SIG-M5 (cell line): ENCODE results near the gene MARCHF3.
"Not testable (repeated sequence)": the region's sequence is repeated elsewhere in the genome, so short reads cannot be mapped to it uniquely, and the experiment has no call there.

Experiments used
- DNase-seq: peaks from one replicate; lab custom pipeline; 2025; lab: John Stamatoyannopoulos, UW

MARCHF3 gene

DNA sequence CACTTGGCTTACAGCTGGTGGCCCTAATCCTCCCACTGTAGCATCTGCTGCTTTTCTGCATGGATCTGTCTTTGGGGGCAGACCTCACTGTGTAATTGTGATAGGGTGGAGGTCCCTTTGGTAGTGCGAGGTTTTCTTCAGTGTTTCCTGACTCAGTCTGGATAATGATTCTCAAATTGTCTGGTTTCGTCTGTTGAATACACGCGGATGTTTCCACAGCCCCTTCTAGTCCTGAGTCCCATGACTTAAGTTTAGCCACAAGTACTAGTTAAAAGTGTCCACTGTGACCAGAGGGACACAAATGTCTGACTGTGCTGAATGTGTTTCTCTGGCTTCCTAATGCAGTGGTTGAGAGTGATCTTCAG, 182.9 kb downstream of the MARCHF3 start:
- DNase-seq = no peak

DNA sequence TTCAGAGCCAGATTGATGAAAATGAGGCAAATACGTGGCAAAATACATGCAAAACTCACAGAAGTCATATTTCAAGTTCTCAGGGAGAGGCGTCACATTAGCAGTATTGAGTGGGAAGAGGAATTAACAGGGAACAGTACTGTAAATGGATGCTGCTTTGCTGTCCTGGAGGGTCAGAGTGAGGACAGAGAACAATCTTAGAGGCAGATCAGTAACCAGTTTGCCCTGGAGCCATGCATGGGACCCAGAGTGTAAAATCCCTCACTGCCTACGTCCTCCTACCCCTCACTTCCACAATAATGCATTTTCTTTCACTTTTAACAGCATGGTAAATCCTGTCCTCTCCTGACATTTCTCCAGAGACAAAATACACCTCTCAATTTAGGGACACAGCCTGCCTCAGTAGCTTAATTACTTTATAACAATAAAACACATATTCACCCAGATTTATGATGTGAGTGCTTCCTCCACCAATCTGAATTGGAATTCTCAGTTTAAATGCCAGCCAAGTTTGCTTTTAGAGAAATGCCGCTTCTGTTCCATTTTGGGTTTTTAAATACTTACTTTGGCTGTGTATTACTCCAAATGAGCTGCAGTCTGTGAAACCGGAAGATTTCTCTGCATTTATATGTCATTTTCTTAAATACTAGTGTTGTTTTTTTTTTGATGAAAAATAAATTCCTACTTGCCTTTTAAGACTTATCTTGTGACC, 183.5 kb downstream of the MARCHF3 start:
- DNase-seq = no peak

DNA sequence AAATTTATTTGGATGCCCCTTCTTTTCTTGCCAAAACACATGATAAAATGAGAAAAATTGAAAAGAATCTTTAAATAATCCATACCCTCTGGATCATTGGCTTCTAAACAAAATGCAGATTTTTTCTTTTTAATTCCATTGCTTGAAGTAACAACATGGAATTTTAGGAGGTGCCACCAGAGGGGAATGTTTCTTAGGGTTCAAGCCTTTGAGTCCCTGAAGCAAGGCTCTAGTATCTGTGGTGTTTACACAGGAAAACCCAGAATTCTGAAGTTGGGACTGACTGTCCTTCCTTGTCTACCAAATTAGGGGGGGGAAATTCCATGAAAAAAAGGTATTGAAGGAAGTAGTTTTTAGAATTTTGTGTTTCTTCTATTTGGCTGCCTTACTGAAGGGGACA, 184.0 kb downstream of the MARCHF3 start:
- no peak for DNase-seq

DNA sequence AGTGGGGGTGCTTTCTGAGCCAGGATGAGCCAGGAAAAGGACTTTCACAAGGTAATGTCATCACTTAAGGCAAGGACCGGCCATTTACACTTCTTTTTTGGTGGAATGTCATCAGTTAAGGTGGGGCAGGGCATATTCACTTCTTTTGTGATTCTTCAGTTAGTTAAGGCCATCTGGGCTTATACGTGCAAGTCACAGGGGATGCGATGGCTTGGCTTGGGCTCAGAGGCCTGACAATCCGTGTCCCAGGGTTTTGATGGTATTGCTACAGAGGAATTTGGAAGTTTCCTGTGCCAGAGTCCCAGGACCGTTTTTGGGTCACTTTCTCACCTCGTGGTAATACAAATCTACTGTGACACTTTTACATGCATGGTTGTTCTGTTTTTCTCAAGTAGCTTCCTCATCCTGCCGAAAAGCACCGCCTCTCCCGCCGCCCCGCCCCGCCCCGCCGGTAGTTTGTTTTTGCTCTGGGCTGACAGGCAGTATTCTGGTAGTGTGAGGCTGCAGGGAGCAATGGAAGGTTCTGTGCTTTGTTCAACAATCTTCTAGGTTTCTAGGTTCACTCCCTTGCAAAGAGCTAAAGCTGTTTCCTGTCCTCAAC, 184.8 kb downstream of the MARCHF3 start:
- DNase-seq = not testable (repeated sequence)

DNA sequence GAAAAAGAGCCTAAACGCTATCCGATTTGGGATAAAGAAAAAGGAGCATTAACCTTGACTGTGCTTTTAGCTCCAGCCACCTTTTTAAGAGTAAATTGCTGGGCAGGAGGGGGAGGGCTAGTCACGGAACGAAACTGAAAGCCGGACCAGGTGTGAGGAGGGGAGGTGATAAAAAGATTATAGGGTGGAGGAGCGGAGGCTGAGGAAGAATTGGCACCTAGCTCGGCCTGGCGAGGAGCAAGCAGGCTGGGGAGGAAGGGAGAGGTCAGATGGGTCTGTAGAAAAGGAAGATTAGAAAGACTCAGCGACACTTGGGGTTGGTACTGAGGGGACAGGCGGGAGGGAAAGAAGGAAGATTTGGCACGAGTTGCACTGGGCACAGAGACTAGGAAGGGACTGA, 187.0 kb downstream of the MARCHF3 start:
- DNase-seq = not testable (repeated sequence)

DNA sequence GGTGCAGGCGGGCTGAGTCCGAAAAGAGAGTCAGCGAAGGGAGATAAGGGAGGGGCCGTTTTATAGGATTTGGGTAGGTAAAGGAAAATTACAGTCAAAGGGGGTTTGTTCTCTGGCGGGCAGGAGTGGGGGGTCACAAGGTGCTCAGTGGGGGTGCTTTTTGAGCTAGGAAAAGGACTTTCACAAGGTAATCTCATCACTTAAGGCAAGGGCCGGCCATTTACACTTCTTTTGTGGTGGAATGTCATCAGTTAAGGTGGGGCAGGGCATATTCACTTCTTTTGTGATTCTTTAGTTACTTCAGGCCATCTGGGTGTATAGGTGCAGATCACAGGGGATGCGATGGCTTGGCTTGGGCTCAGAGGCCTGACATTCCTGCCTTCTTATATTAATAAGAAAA, 191.0 kb downstream of the MARCHF3 start:
- DNase-seq = not testable (repeated sequence)

DNA sequence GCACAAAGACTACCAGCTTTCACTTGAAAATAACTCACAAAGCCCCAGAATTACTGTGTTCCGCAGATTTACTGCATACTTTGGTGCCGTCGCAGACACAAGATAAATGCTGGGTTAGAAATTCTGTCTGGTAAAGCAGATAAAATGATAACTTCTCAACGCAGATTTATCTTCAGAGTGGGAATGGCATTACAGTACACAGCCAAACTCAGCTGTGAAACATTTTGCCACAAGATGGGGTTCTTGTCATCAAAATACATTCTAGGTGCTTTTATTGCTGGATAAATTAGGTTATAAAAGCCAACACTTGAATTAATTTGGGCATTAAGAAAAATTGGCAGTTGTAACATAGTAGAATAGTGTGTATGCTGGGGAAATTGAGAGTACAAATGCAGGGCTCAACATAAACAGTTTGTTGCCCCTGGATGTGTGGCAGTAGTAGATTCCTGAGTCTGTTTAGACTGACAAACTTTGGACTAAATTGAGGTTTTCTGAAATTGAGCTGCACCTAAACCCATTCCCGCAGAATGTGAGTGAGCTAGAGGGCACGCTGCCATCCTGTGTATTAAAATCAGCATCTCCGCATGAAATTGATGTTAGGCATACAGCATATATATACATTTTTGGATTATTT, 192.3 kb downstream of the MARCHF3 start:
- no peak for DNase-seq

DNA sequence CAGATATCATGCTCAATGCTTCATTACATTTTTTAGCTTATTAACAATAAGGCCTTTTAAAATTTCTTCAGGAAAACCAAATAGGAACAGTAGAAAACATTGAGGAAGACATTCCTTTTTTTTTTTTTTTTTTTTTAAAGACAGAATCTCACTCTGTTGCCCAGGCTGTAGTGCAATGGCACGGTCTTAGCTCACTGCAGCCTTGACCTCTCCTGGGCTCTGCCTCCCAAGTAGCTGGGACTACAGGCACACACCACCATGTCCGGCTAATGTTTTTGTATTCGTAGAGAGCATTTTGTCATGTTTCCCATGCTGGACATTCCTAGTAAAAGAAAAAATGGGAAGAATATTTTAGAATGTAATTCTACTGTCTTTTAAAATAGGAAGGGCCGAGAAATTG, 193.1 kb downstream of the MARCHF3 start:
- no peak for DNase-seq

DNA sequence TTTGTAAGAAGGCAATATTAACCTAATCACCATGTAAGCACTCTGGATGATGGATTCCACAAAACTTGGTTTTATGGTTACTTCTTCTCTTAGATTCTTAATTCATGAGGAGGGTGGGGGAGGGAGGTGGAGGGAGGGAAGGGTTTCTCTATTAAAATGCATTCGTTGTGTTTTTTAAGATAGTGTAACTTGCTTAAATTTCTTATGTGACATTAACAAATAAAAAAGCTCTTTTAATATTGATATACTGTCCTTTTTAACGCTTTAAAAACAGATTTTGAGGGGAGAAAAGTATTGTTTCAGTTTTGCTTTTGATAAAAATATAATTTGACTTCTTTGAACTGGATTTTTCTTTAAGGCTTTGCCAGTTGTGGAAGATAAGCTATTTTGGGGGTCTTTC, 193.6 kb downstream of the MARCHF3 start:
- DNase-seq = no peak

DNA sequence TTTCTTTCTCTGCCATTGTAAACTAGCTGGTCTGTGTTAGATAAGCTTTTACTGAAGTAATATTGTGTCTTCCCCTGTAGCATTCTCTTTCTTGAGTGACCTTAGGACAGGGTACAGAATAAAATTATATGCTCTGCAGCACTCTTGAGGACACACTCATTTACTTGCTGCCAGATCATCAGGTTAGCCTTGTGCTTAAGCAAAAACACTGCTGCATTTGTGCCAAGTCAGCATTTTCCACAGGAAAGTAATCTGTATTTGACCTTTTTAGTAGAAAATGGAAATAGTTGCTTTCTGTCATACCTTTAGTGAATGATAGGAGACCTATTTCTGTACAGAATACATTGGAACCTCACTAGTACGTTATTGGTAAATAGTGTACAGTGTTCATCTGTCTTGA, 199.2 kb downstream of the MARCHF3 start:
- no peak for DNase-seq

DNA sequence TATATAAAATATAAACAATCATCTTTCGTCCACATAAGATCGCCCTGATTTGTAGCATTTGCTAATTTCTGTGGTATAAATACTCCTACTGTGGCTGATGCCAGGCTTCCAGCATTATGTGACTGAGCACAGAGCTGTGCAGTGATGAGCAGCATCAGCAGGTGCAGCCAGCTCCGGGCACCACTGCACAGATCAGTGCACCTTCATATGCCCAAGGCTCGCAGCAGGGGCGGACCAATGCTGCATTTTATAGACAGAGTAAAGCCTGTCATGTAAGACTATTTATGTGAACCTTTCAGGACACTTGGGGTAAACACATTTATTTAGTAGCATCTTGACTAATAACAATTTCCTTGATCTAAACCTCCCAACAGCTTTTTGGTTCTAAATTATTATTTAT, 200.3 kb downstream of the MARCHF3 start:
- DNase-seq = no peak

DNA sequence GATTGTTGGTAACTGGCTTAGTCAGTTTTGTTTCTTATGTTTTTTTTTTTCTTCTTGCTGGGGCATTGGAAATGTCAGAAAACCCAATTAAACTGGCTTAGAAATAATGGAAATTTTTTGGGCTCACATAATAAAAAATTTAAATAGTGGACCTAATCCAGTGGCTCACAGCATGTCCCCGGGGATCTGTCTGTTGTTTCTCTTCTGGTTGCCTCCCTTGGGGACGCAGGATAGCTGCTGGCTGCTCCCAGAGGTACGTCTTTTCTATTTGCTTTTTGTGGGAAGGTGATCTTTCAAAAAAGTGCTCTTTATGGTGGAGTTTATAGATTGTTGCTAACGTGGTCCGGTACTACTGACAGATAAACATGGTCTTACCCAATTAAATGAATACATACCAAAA, 201.3 kb downstream of the MARCHF3 start:
- DNase-seq = no peak

DNA sequence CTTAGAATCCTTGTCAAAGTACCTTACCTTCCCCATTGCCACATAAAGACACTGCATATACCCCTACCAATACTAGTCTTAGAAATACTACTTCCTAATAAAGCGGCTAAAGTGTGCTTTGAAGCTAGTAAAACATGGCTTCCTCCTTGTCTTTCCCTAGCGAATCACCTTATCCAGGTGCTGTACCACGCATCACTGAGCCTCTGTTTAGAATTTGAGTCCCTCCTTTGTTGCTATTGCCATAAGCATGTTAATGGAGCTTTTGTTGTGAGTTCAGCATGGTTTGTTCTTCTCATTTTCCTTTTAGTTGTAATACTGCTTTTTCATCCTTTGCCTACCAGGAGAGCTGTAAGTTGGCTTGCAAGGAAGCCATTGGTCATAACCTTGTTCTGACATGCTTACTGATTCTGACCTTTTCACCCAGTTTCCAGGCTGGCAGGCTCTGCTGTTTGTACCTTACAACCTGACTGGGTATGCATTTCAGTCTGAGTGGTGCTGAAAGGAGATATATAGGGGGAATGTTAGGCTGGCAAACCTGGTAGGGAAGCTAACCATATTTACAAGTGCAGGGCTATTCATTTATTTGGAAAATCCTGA, 203.6 kb downstream of the MARCHF3 start:
- DNase-seq = no peak

DNA sequence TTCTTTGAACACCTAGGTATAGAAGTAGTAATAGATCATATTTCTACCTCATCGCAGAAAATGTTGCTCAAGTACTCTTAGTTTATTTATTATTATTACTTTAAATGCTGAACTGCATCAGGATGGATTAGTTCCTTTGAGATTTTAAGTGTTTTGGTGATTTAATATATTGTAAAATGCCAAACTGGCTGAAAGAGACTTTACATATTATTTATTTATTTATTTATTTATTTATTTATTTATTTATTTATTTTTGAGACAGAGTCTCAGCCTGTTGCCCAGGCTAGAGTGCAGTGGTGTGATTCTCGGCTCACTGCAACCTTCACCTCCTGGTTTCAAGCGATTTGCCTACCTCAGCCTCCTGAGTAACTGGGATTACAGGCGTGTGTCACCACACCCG, 211.1 kb downstream of the MARCHF3 start:
- DNase-seq = no peak

DNA sequence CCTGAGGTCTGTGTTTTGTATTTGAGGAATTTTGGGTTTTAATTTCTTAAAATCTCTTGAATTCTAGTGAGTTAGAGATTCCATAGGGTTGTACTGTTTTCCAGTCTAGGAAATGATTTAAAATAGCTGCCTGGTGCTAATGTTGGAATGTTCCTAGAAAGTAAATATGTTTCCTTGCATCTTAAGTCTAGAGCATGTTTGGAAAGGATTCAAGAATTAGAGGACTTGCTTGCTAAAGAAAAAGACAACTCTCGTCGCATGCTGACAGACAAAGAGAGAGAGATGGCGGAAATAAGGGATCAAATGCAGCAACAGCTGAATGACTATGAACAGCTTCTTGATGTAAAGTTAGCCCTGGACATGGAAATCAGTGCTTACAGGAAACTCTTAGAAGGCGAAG, 211.6 kb downstream of the MARCHF3 start:
- no peak for DNase-seq
